ENCODE data around the gene CDH7. TPM values are rescaled to one million over a fixed set of nuclear protein-coding genes. Genes with fewer than 3 reads are reported as not detected.

CDH7 gene
- total and polyA plus RNA-seq, 2 of the 13 experiments (the other 11 are each of a cell fraction or from before 2014, with no cell fraction given): not detected

DNA sequence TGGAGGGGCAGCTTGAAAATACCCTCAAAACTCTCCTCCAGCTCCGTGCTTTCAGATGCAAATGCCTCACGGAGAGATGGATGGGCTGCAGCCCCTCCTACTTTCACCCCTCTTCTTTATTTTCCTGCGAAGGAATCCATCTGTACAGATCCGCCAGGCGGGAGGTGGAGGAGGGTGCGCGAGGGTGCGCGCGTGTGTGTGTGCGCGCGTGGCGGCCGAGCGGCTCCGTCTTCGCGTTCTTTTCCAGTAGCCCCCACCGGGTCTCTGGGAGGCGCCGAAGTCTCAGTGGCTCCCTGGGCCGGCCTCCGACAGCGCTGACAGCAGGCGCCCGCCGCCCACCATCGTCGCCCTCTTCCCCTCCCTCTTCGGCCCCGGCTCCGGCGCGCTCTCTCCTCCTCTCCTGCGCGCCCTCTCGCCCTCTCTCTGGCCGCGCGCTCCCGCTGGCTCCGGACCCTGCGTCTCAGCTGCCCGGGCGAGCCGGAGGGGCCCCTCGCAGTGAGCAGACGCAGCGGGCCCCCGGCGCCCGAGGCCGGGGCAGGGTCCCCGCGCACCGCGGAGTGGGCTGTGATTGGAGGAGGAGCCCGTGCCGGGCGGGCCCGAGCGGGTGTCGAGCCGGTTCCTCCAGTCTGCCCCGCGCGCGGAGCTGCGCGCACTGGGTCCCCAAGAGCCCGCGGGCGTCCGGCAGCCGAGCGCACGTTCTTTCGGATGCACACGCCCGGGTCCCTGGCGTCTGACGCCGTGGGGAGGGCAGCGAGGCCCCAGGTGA, at the start of gene CDH7 (continued):
- TF ChIP-seq ZNF792 (CRISPR knock-in tag; IDR thresholded peaks at IDR 0.05): no peak
- TF ChIP-seq ZNF7 (CRISPR knock-in tag; IDR thresholded peaks at IDR 0.05): no peak
- TF ChIP-seq ZNF709 (CRISPR knock-in tag; IDR thresholded peaks at IDR 0.05): no peak
- no peak for TF ChIP-seq ZNF34 (CRISPR knock-in tag; IDR thresholded peaks at IDR 0.05; ENCODE audit: borderline replicate concordance)
- no peak for TF ChIP-seq ZNF660 (CRISPR knock-in tag; IDR thresholded peaks at IDR 0.05; ENCODE audit: borderline replicate concordance, low read depth)
- no peak for TF ChIP-seq MED8 (CRISPR knock-in tag; IDR thresholded peaks at IDR 0.05; ENCODE audit: insufficient replicate concordance)
- TF ChIP-seq SIX1 (CRISPR knock-in tag; IDR thresholded peaks at IDR 0.05; ENCODE audit: borderline replicate concordance): no peak
- TF ChIP-seq, protein P1, sequence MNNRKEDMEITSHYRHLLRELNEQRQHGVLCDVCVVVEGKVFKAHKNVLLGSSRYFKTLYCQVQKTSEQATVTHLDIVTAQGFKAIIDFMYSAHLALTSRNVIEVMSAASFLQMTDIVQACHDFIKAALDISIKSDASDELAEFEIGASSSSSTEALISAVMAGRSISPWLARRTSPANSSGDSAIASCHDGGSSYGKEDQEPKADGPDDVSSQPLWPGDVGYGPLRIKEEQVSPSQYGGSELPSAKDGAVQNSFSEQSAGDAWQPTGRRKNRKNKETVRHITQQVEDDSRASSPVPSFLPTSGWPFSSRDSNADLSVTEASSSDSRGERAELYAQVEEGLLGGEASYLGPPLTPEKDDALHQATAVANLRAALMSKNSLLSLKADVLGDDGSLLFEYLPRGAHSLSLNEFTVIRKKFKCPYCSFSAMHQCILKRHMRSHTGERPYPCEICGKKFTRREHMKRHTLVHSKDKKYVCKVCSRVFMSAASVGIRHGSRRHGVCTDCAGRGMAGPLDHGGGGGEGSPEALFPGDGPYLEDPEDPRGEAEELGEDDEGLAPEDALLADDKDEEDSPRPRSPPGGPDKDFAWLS (CRISPR knock-in tag; IDR thresholded peaks at IDR 0.05; ENCODE audit: borderline replicate concordance): no peak
- no peak for TF ChIP-seq ZNF337 (CRISPR knock-in tag; IDR thresholded peaks at IDR 0.05; ENCODE audit: borderline replicate concordance, low read depth)

DNA sequence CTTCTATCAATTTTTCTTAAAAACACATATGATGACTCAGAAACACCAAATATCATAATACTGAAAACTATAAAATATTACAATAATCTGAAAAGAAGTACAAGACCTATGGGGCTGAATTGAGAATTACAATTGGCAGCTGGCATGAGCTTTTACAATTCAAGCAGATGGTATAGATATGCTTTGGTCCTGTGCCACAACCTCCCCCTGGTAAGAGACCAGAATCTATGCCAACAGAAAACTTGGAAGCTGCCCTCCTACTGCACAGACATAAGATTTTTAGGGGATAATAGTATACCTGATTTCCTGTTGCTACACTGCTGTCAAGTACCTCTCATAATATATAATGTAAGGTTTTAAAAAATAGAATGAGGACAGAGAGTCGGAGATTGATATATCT, 46.8 kb upstream of the CDH7 start:
- intact Hi-C loops (cut with micrococcal nuclease; ENCODE audit: unreplicated experiment) (no loop called here), in situ Hi-C loops (cut with HindIII; ENCODE audit: extremely low pct_ligation_motif_present, low pct_unique_long_range_greater_than_20kb) (no loop called here)
- no peaks in the 10 kb centered on the region for H3K79me2 ChIP-seq (ENCODE audit: insufficient read depth, low read length)
- BruUV-seq (replicated peaks): no TSS peak
- no peaks in the 10 kb centered on the region for H4K20me1 ChIP-seq (ENCODE audit: insufficient read depth, low read length)
- no peaks in the 10 kb centered on the region for H3K4me1 ChIP-seq (ENCODE audit: insufficient read depth, low read length)
- H3K9me3 ChIP-seq (ENCODE audit: low read length): no peaks in the 10 kb centered on the region
- H3K4me2 ChIP-seq (ENCODE audit: low read depth, low read length): no peak overlapping the region
- DNase-seq (ENCODE audit: low spot score) (no peak), ATAC-seq (no peak), FAIRE-seq (no peak)
- H3K27ac ChIP-seq (ENCODE audit: extremely low read length, insufficient read depth, low read length): no peak overlapping the region
- CTCF ChIA-PET (ENCODE audit: low intra/inter-chr PET ratio, low total read pairs): no interaction called here
- H3K27me3 ChIP-seq (ENCODE audit: control insufficient read depth in 1 of 2, insufficient read depth in 2 of 2, low read length in 2 of 2): no peaks in the 10 kb centered on the region
- no peak overlapping the region for H2AFZ ChIP-seq (ENCODE audit: low read length)
- WGBS (ENCODE audit: low lambda C conversion rate): 3% methylated on average over 1 of the region's 1 CpG
- POLR2A ChIA-PET: no interaction called here
- H3K4me3 ChIP-seq (replicated peaks in 1 of 3; ENCODE audit: insufficient read depth in 1 of 3, low read depth in 2 of 3, low read length in 3 of 3): no peak overlapping the region
- no peaks in the 10 kb centered on the region for H3K36me3 ChIP-seq (replicated peaks in 1 of 2; ENCODE audit: control insufficient read depth in 1 of 2, insufficient read depth in 2 of 2, low read length in 2 of 2)
- no peak overlapping the region for H3K9ac ChIP-seq (ENCODE audit: insufficient read depth, low read depth, low read length)
- TF ChIP-seq, protein P2, sequence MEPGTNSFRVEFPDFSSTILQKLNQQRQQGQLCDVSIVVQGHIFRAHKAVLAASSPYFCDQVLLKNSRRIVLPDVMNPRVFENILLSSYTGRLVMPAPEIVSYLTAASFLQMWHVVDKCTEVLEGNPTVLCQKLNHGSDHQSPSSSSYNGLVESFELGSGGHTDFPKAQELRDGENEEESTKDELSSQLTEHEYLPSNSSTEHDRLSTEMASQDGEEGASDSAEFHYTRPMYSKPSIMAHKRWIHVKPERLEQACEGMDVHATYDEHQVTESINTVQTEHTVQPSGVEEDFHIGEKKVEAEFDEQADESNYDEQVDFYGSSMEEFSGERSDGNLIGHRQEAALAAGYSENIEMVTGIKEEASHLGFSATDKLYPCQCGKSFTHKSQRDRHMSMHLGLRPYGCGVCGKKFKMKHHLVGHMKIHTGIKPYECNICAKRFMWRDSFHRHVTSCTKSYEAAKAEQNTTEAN (CRISPR knock-in tag; conservative IDR thresholded peaks at IDR 0.05): no peak
- TF ChIP-seq NFE2L1 (CRISPR knock-in tag; IDR thresholded peaks at IDR 0.05; ENCODE audit: borderline replicate concordance) (no peak), ZNF589 (CRISPR knock-in tag; conservative IDR thresholded peaks at IDR 0.05) (no peak), JARID2 (CRISPR knock-in tag; IDR thresholded peaks at IDR 0.05; ENCODE audit: insufficient replicate concordance) (no peak), ZNF232 (CRISPR knock-in tag; IDR thresholded peaks at IDR 0.05; ENCODE audit: borderline replicate concordance) (no peak), AGO2 (optimal IDR thresholded peaks at IDR 0.05; ENCODE audit: low read depth, low read length) (no peak)
- TF ChIP-seq, protein P3, sequence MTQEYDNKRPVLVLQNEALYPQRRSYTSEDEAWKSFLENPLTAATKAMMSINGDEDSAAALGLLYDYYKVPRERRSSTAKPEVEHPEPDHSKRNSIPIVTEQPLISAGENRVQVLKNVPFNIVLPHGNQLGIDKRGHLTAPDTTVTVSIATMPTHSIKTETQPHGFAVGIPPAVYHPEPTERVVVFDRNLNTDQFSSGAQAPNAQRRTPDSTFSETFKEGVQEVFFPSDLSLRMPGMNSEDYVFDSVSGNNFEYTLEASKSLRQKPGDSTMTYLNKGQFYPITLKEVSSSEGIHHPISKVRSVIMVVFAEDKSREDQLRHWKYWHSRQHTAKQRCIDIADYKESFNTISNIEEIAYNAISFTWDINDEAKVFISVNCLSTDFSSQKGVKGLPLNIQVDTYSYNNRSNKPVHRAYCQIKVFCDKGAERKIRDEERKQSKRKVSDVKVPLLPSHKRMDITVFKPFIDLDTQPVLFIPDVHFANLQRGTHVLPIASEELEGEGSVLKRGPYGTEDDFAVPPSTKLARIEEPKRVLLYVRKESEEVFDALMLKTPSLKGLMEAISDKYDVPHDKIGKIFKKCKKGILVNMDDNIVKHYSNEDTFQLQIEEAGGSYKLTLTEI (CRISPR knock-in tag; conservative IDR thresholded peaks at IDR 0.05): no peak
- TF ChIP-seq, protein P4, sequence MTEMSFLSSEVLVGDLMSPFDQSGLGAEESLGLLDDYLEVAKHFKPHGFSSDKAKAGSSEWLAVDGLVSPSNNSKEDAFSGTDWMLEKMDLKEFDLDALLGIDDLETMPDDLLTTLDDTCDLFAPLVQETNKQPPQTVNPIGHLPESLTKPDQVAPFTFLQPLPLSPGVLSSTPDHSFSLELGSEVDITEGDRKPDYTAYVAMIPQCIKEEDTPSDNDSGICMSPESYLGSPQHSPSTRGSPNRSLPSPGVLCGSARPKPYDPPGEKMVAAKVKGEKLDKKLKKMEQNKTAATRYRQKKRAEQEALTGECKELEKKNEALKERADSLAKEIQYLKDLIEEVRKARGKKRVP (CRISPR knock-in tag; IDR thresholded peaks at IDR 0.05): no peak

Data from HepG2 (cell line).